ENCODE results near the gene NDFIP2. TPM values are rescaled to one million over a fixed set of nuclear protein-coding genes. Genes with fewer than 3 reads are reported as not detected.

Gene NDFIP2
- total and polyA plus RNA-seq, 2 experiments from 2014 or later = 28.3 to 28.7 TPM

- TF ChIP-seq REST (IDR thresholded peaks at IDR 0.05; ENCODE audit: unreplicated experiment) = no peak
- TF ChIP-seq JUNB (IDR thresholded peaks at IDR 0.05; ENCODE audit: unreplicated experiment) = no peak
- TF ChIP-seq POLR2AphosphoS5 (IDR thresholded peaks at IDR 0.05; ENCODE audit: low read depth) = no peak
- no peak for TF ChIP-seq NANOG (IDR thresholded peaks at IDR 0.05; ENCODE audit: borderline replicate concordance)
- no peak for TF ChIP-seq STAT1 (IDR thresholded peaks at IDR 0.05; ENCODE audit: unreplicated experiment)
These were observed 28.6 kb upstream of the NDFIP2 start (continued) for GRCh38 chr13:79452239-79452913.

- peaks cover 12% of the 10 kb centered on the region; the same call in 1 of the 2 replicates for H3K4me1 ChIP-seq (ENCODE audit: insufficient read depth)
These were observed 25.6 kb upstream of the NDFIP2 start for GRCh38 chr13:79455331-79455730.

More at GRCh38 chr13:79455331-79455730, 25.6 kb upstream of the NDFIP2 start:
- no peaks in the 10 kb centered on the region for H3F3A ChIP-seq (replicated peaks; ENCODE audit: low read depth)
- no peak overlapping the region for H3K4me3 ChIP-seq
- Mint-ChIP-seq H3K4me1 (peaks cover 13% of the 10 kb centered on the region), H3K9me3 (no peaks in the 10 kb centered on the region), H3K27me3 (ENCODE audit: insufficient read depth, low read depth, poor library complexity) (no peaks in the 10 kb centered on the region), H3K4me3 (no peak overlapping the region), H3K27ac (no peak overlapping the region), H3K36me3 (ENCODE audit: low read depth) (no peaks in the 10 kb centered on the region)
- H3K27me3 ChIP-seq (ENCODE audit: insufficient read depth) = no peaks in the 10 kb centered on the region
- ATAC-seq (no peak), DNase-seq (ENCODE audit: low spot score) (no peak)
- H3K9me2 ChIP-seq (ENCODE audit: insufficient read depth) = no peaks in the 10 kb centered on the region; the same call in 1 of the 2 replicates
- TF ChIP-seq EZH2phosphoT487 (IDR thresholded peaks at IDR 0.05; ENCODE audit: unreplicated experiment) (no peak), NANOG (IDR thresholded peaks at IDR 0.05; ENCODE audit: borderline replicate concordance) (no peak), REST (IDR thresholded peaks at IDR 0.05; ENCODE audit: unreplicated experiment) (no peak), CREB1 (CRISPR knock-in tag; IDR thresholded peaks at IDR 0.05; ENCODE audit: low read depth) (no peak), ZNF462 (CRISPR knock-in tag; IDR thresholded peaks at IDR 0.05) (no peak), EZH2 (IDR thresholded peaks at IDR 0.05; ENCODE audit: low read depth, unreplicated experiment) (no peak)
- no peaks in the 10 kb centered on the region for H3K36me3 ChIP-seq (ENCODE audit: insufficient read depth)
- H3K4me2 ChIP-seq = no peak overlapping the region
- no peak overlapping the region for H3K27ac ChIP-seq (ENCODE audit: low read depth)
- no peak overlapping the region for H2AFZ ChIP-seq
- H4K20me1 ChIP-seq (replicated peaks; ENCODE audit: insufficient read depth) = no peaks in the 10 kb centered on the region
- no peaks in the 10 kb centered on the region for H3K79me2 ChIP-seq (replicated peaks; ENCODE audit: insufficient read depth)

All from GM23338 (cell line).